HFF-Myc (cell line): ENCODE data around the gene ACOXL.
"Not testable (repeated sequence)": the region's sequence is repeated elsewhere in the genome, so short reads cannot be mapped to it uniquely, and the experiment has no call there.

Source experiments
- DNase-seq: peaks from one replicate; pipeline ENCODE4 v3.0.0-alpha.2; 2011; ENCODE audit warnings: low read depth; ENCODE audit errors: extremely low read depth
- H3K4me3 ChIP-seq: replicated peaks from 2 replicates; pipeline ENCODE4 v1.5.1; 2011; ENCODE audit warnings: low read depth, mild to moderate bottlenecking, control low read depth, low read length
- TF ChIP-seq, protein P1 (sequence below): IDR thresholded peaks from 2 replicates; pipeline ENCODE4 v1.5.1; 2012; ENCODE audit warnings: mild to moderate bottlenecking, low read depth, low read length, control low read depth; ENCODE audit errors: missing control alignments

Gene ACOXL

DNA sequence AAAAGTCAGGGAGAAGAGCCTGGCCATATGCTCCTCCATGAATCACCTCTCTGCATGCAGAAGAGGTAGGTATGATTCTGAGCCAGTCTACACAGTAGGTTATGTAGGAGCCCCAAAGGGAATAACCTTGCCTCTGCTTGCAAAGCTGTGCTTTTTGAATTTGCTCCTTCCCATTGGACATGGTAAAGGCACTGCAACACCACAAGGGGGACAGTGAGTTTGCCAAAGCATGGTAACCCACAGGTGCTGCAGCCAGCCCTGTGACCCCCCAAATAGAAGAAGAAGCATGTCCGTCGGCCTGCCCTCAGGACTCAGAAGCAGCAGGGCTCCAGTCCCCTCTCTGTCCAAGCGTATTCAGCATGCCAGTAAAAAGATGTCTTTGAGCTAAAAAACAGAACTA, 337.3 kb downstream of the ACOXL start:
- TF ChIP-seq, protein P1, sequence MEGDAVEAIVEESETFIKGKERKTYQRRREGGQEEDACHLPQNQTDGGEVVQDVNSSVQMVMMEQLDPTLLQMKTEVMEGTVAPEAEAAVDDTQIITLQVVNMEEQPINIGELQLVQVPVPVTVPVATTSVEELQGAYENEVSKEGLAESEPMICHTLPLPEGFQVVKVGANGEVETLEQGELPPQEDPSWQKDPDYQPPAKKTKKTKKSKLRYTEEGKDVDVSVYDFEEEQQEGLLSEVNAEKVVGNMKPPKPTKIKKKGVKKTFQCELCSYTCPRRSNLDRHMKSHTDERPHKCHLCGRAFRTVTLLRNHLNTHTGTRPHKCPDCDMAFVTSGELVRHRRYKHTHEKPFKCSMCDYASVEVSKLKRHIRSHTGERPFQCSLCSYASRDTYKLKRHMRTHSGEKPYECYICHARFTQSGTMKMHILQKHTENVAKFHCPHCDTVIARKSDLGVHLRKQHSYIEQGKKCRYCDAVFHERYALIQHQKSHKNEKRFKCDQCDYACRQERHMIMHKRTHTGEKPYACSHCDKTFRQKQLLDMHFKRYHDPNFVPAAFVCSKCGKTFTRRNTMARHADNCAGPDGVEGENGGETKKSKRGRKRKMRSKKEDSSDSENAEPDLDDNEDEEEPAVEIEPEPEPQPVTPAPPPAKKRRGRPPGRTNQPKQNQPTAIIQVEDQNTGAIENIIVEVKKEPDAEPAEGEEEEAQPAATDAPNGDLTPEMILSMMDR, result peak; percentile 23
- no peak for DNase-seq
- no peak overlapping the region for H3K4me3 ChIP-seq

DNA sequence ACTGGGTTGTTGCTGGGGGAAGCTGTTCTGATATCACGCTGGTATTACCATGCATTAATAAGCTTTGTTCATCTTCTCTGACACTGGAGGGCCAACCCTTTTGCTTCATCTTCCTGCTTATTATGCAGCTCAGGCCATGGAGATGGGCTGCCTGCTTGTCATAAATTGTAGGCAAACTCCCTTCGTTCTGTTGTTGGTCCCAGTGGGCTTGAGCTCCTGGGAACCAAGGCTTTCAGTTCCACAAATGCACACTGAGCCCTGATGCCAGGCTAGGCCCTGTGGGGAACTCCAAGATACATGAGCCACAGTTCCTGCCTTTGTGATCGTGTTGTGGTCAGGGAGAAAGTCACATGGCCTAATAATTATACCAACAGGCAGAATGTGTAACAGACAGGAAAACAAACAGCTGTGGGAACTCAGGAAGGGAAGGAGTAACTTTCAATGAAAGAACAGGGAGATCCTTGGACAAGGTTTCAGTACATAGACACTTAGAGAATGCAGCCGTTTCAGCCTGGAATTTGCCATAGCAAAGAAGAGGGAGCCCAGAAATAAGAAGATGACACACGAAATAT, 339.3 kb downstream of the ACOXL start:
- TF ChIP-seq, protein P1, result no peak
- no peak overlapping the region for H3K4me3 ChIP-seq
- peak; percentile 24 for DNase-seq

DNA sequence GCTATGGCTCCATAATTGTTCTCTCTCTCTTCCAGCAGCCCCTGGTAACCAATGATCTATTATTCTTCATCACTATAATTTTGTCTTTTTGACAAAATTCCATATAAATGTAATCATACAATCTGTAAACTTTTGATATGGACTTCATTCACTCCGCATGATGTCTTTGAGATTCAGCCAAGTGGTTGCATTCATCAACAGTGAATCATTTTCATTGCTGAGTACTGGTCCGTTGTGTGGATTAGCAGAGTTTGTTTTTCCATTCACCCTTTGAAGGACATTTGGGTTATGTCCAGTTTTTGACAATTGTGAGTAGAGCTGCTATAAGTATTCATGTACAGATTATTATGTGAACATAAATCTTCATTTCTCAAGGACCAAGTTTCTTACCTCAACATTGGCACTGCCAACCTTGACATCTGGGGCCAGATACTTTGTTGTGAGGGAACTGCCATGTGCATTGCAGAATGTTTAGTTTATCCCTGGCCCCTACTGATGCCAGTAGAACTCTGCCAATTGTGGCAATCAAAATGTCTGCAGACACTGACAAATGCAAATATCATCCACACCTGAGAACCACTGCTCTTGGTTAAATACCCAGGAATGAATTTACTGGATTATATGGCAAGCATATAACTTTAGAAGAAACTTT, 340.0 kb downstream of the ACOXL start:
- TF ChIP-seq, protein P1, result no peak
- no peak overlapping the region for H3K4me3 ChIP-seq
- peak; percentile 10 for DNase-seq

DNA sequence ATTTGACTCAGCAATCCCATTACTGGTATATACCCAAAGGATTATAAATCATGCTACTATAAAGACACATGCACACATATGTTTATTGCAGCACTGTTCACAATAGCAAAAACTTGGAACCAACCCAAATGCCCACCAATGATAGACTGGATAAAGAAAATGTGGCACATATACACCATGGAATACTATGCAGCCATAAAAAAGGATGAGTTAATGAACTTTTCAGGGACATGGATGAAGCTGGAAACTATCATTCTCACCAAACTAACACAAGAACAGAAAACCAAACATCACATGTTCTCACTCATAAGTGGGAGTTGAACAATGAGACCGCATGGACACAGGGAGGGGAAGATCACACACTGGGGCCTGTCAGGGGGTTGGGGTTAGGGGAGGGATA, 350.3 kb downstream of the ACOXL start:
- not testable (repeated sequence) for H3K4me3 ChIP-seq, DNase-seq

DNA sequence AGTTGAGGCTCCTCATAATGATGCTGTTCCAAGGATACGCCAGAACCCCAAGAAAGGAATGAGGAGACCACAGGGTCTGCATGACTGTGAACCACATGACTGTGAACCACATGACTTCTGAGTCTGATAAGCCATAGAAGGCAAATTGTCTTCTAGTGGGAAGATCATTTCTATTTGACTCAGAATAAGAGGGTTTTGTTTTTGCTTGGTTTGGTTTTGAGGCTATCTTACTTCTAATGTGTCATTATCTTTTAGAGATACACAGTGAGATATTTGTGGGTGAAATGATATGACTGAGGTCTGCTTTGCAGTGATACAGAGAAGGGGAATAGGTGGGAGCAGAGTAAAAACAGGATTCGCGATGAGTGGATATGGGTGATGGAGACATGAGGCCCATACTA, 359.4 kb downstream of the ACOXL start:
- no peak overlapping the region for H3K4me3 ChIP-seq
- TF ChIP-seq, protein P1, result no peak
- no peak for DNase-seq

DNA sequence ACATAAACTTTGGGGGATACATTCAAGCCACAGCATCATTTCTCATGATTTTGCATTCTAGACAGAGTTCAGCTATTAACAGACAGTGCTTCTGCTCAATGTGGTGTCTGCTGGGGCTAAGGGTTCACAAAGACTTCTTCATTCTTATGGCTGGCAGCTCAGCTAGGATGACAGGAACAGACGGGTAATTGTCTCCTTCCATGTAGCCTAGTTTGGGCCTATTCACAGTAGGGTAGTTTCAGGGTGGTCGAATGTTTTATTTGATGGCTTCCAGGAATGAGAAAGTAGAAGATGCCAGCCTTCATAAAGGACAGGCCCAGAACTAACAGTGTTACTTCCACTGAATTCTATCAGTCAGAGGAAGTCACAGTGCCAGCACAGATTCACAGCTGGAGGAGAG, 362.3 kb downstream of the ACOXL start:
- no peak overlapping the region for H3K4me3 ChIP-seq
- TF ChIP-seq, protein P1, result no peak
- no peak for DNase-seq

DNA sequence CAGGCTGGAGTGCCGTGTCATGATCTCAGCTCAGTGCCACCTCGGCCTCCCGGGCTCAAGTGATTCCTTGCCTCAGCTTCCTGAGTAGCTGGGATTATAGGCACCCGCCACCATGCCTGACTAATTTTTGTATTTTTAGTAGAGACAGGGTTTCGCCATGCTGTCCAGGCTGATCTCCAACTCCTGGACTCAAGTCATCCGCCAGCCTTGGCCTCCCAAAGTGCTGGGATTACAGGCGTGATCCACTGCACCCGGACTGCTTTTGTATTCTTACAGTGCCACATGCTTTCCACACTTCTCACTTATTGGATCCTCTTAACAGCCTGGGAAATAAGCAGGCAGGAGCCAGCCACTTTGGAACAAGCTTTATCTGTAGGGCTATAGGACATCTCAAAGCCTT, 363.1 kb downstream of the ACOXL start:
- H3K4me3 ChIP-seq, result no peak overlapping the region
- TF ChIP-seq, protein P1, result no peak
- DNase-seq, result no peak
